ENCODE measurements around the gene JADE2.

DNA sequence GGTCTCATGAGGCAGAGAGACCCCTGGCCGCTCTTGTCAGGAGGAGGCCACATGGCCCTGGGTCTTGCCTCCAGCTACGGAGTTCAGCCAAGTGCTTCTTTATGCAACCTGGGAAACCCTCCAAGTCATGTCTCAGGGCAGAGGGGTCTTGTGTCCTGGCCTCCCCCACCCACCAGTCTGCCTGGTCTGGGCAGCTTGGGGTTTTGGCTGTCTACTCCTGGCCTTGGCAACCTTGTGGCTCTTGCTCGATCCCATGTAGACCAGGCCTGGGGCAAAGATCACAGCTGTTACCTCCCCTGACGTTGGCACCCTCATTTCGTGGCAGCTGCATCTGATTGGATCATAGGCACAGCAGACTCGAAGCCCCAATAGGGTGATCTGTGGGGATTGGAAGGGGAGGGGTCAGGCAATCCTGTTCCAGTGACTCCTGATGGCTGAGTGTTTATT, 28.4 kb downstream of the JADE2 start:
- TF ChIP-seq, protein P1, sequence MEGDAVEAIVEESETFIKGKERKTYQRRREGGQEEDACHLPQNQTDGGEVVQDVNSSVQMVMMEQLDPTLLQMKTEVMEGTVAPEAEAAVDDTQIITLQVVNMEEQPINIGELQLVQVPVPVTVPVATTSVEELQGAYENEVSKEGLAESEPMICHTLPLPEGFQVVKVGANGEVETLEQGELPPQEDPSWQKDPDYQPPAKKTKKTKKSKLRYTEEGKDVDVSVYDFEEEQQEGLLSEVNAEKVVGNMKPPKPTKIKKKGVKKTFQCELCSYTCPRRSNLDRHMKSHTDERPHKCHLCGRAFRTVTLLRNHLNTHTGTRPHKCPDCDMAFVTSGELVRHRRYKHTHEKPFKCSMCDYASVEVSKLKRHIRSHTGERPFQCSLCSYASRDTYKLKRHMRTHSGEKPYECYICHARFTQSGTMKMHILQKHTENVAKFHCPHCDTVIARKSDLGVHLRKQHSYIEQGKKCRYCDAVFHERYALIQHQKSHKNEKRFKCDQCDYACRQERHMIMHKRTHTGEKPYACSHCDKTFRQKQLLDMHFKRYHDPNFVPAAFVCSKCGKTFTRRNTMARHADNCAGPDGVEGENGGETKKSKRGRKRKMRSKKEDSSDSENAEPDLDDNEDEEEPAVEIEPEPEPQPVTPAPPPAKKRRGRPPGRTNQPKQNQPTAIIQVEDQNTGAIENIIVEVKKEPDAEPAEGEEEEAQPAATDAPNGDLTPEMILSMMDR (IDR thresholded peaks at IDR 0.05; ENCODE audit: insufficient read depth, low read depth, low read length): no peak
- TF ChIP-seq EZH2 (IDR thresholded peaks at IDR 0.05; ENCODE audit: insufficient read depth, low read length): no peak
